ENCODE results near the gene CLEC2L.

GRCh38 chr7:139566736-139567646, 43.5 kb downstream of the CLEC2L start:
- TF ChIP-seq CTCF (IDR thresholded peaks at IDR 0.05; ENCODE audit: low read depth, low read length, missing input control): no peak
- no peak for TF ChIP-seq EGR1 (IDR thresholded peaks at IDR 0.05; ENCODE audit: low read depth in 2 of 2)
- TF ChIP-seq GABPA (IDR thresholded peaks at IDR 0.05 in 1 of 2, conservative IDR thresholded peaks at IDR 0.05 in 1 of 2): no peak
- TF ChIP-seq ZBTB33 (IDR thresholded peaks at IDR 0.05): no peak
- no peak for TF ChIP-seq YY1 (IDR thresholded peaks at IDR 0.05)

All from liver (tissue), 3 donors.